ENCODE measurements around the gene DNAJC16.
"Not testable (repeated sequence)": the region's sequence is repeated elsewhere in the genome, so short reads cannot be mapped to it uniquely, and the experiment has no call there.

Gene DNAJC16

DNA sequence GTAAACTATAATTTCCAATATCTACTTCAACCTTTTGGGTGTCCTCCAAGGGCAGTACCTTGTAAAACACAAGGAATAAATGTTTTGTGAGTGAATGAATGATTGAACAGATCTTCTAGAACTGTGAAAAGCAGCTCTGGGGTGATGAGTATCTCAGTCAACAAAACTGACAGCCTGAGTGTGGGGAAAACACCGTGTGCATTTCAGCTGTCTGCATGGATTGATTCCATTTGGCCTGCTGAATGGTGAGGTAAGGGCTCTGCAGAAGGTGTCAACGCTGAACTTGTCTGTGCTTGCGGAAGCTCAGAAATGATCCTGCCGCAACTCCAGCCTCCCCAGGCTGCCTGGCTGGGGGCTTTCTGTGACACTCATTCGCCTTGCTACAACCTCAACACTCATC lies 65.6 kb downstream of the DNAJC16 start:
- no peak for DNase-seq

DNA sequence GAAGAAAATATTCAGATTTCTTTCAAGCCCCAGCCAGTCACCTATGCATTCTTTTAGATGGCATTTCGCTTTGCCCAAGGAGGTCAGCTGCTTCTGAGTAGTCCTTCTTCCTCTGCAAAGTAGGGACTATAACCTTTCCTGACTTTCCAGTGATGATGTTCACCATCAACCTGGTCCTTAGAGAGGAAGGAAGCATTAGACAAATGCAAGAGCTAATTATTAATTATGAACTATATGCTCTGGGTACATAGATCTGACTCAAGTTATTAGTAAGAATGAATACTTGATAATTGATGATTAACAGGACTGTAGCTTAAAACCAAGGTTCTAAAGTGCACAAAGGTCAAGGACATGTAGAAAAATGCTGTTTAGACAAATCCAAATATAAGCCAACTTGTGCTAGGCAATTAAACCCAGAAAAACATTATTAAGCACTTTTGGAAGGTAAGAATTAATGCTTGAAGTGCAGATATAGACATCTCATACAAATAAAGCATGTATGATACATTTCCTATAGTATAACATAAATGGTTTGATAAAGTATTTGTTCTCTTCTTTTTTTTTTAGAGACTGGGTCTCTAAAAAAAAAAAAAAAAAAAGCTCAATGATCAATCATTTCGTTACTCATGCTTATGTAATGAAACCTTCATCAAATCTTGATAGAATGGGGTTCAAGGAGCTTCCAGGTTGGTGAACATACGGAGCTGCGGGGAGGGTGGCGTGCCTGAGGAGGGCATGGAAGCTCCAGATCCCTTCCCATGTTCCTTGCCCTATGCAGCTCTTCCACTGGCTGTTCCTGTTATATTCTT lies 69.4 kb downstream of the DNAJC16 start:
- DNase-seq: no peak

DNA sequence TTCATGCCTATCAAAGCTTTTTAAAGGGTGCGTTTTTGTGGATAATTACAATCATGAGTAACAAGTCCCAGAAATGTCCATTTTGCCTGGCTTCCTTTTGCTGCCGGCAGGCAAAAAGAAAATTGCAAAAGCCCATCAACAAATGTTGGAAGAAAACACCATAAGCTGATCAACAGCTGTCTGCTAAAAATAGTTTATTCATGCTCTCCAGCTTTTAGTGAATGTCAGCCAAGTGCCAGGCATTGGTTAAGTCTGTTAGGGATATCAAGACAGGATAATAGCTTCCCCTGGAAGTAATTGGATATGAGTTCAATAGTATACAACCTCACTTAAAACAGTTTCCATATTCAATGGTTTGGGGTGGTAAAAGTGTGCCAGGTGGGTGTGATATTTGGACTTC lies 71.8 kb downstream of the DNAJC16 start:
- no peak for DNase-seq

DNA sequence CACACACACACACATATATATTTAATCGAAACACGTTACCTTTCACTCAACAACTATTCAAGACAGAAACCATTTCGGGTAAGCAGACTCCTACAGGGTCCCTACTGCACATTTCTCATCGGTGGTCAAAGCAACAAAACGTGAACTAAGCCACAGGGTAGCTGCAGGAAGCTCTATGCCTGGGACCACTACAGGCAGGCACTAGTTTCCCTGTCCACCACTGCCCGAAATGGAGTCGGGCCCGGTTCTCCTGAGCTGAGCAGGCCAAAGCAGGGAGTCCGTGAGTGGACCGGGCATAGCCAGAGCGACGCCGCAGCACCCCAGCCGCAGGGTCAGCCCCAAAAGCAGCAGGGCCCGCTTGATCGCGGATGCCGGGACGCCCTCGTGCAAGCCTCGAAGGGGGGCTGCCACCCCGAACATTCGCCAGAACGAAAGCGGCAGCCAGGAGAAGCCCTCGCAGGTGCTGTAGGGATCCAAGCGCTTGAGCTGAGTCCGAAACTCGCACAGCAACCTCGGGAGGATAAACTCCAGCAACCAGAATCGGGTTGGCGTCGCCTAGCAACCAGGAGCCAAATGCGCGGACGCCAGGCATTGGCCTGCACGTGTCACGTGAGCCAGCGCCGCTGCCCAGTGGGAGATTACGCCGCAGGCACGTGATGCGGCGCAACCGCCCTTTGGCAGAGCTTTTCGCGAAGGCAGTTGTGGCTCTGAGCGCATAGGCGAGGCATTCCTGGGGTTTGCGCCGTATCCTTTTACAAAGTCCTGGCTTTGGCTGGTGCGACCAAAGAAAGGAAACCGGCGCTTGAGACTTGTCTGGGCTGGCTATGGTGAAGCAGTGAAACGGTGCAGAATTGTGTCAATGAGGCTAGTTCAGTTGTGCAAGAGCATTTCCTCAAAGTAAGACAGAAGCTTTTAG lies 76.7 kb downstream of the DNAJC16 start:
- peak; percentile 93 for DNase-seq

DNA sequence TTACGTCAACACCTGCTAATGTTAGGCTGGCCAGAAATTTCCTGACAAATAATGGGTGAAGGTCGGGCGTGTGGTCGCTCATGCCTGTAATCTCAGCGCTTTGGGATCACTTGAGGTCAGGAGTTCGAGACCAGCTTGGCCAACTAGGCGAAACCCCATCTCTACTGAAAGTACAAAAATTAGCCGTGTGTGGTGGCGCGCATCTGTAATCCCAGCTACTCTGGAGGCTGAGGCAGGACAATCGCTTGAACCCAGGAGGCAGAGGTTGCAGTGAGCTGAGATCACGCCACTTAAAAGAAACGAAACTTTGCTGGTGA lies 77.3 kb downstream of the DNAJC16 start:
- not testable (repeated sequence) for DNase-seq

DNA sequence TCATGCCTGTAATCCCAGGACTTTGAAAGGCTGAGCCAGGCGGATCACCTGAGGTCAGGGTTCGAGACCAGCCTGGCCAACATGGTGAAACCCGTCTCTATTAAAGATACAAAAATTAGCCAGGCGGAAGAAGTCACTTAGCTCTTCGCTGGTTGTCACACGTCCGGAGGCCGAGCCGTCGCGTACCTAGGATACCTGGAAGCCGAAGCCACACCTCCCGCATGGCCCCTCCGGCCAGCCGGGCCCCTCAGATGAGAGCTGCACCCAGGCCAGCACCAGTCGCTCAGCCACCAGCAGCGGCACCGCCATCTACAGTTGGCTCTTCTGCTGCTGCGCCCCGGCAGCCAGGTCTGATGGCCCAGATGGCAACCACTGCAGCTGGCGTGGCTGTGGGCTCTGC lies 77.8 kb downstream of the DNAJC16 start:
- not testable (repeated sequence) for DNase-seq

DNA sequence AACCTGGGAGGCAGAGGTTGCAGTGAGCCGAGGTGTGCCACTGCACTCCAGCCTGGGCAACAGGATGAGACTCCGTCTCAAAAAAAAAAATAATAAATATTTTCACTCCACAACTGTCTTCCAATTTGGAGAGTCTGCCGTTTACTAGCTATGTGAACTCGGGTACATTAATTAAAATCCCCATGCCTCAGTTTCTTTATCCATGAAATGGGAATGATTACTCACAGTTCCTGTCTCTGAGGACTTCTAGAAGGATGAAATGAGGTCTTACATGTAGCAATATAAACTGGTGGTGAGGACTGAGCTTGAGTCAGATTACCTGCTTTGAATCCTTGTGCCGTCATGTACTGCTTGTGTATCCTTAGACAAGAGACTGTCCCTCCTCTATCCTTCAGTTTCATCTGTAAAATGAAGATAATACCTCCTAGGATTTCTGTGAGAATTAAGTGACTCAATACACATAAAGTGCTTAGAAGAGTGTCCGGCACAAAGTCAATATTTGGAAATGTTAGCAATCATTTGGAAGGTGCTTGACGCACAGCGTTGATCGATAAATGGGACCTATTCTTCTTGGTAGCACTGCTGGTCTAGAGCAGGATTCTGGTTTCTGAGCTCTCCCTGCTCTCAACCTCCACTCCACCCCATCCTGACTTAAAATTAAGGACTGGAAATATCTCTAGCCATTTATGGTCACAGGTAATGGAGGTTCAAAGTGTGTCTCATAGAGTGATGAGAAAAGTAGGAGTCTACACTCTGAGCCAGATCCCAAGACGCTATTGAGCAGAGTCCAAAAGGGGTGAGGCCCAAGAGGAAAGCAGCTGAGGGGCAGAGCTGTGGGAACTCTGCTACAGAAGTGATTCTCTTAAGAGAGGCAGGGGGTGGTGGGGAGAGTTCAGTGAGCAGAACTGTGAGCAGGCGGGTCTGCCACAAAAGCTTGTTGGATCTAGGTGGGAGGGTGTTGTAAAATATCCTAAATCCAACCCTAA lies 79.0 kb downstream of the DNAJC16 start:
- no peak for DNase-seq

DNA sequence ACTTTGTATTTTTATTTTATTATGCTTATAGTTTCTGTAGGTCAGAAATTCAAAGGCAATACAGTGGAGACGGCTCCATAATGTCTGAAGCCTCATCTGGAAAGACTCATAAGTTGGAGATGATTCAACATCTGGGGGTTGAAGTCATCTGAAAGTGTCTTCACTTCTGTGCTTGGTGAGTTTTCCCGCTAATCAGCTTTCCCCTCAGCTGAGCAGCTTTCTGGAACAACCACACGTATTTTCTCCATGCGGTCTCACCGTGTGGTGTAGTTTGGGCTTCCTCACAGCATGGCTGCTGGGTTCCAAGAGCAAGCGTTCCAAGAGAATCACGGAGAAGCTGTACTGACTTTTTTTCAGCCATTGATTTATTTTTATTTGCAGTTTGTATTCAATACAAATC lies 83.0 kb downstream of the DNAJC16 start:
- DNase-seq: no peak

DNA sequence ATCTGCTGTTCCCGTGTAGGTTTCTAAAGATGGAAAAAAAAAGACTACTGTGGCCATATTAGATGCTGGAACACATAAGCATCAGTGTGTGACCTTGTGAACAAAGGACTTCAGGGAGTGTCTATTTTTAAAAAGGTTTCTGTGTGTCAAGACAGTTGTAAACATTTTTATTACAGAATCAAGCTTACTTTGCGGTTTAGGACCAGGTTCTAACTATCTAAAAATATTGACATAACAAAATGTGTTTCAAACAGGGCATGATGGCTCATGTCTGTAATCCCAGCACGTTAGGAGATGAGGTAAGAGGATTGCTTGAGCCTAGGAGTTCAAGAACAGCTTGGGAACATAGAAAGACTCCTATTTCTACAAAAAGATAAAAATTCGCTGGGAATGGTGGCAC lies 83.5 kb downstream of the DNAJC16 start:
- DNase-seq: no peak

DNA sequence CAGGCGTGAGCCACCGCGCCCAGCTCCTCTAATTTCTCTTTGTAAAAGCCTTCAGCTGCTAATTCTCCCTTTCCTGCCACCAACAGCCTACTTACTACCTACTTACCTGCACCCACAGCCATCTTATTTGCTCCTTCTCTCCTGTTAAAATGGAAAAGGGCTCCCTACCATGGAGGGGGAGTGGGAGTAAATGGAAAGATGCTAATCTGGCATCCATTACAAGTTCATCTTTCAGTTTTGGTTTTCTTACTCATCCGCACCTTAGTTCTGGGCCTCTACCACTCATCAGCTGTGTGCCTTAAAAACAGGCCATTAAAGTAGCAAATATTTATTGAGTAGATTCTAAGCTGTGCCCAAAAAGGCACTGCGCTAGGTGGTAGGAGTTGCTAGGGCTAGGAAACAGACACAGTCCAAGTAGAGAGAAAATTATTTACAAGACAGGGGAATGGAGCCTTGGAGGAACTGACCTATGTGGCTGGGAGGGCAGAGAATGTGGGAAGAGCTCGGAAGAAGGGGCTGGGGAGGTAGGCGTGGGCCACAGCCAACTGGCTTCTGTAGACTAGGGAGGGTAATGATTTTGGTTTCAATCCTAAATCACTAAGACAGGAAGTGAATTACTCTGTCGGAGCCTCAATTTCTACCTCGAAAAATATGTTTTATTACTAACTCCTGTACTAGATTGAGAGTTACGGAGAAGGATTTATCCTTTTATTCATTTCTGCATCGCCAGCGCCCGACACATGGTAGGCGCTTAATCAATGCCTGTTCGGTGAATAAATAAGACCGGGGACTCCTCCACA lies 89.9 kb downstream of the DNAJC16 start:
- no peak for DNase-seq

DNA sequence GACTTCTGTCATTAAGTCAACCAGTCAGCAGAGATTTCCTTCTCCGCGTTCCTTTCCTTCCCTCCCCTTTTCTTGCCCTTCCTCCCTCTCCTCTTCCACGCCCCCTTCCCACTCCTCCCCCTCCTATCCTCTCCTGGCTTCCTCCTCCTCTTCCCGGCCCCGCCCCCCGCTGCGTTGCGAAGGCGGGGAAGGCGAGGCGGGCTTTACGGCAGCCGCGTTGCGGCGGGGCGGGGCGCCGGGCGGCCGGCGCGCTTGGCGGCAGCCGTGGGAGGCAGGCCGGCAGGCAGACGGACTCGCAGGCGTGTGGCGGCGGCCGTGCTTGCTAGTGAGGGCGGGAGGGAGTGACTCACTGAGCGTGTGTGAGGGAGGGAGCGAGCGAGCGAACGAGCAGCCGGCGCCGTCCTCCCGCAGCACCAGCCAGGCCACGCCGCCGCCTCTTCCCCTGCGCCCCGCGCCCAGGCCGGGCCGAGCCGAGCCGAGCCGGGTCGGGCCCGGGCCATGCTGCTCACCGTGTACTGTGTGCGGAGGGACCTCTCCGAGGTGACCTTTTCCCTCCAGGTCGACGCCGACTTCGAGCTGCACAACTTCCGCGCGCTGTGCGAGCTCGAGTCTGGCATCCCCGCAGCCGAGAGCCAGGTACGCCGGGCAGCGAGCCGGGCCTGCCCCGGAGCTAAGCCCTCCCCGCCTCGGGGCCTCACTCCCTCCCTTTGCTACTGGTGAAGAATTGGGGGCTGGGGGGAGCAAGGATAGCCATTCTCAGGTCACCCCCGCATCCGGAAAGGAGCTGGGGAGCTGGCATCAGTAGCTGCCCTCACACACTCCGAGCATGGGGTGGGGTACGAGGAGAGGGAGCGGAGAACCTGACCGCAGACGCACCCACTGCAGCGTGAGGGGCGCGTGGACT lies 90.8 kb downstream of the DNAJC16 start, which contains the start of gene DDI2:
DDI2 (plus strand) TSS at position 286 of the 904 bp plus-strand sequence; CDS start at position 499, 213 bp downstream.
- DNase-seq: peak; percentile 90

DNA sequence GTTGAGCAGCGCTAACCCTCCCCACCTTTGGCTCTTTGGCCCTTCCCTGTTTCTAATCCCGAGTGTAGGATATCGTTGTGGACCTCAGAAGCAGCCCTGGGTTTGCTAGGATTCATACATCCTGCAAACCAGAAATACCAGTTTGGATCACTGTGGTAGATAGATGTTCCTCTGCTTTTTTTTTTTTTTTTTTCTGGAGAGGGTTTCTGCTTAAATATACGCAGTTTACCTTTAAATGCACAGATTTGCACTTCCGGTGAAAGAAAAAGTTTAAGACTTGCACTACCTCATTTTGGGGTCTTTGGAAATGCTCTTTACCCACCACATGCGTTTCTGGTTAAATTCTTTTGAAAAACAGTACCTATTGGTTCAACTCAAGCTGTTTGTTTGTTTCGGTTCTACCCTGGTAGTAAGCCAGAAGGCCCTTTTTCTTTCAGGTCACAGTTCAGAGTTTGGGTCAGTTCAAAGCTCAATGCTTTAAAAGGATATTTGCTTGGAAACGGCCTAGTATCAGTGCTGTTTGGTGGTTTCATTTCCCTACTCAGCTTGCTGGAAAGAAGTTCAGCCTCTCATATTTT lies 91.5 kb downstream of the DNAJC16 start:
- DNase-seq: no peak

DNA sequence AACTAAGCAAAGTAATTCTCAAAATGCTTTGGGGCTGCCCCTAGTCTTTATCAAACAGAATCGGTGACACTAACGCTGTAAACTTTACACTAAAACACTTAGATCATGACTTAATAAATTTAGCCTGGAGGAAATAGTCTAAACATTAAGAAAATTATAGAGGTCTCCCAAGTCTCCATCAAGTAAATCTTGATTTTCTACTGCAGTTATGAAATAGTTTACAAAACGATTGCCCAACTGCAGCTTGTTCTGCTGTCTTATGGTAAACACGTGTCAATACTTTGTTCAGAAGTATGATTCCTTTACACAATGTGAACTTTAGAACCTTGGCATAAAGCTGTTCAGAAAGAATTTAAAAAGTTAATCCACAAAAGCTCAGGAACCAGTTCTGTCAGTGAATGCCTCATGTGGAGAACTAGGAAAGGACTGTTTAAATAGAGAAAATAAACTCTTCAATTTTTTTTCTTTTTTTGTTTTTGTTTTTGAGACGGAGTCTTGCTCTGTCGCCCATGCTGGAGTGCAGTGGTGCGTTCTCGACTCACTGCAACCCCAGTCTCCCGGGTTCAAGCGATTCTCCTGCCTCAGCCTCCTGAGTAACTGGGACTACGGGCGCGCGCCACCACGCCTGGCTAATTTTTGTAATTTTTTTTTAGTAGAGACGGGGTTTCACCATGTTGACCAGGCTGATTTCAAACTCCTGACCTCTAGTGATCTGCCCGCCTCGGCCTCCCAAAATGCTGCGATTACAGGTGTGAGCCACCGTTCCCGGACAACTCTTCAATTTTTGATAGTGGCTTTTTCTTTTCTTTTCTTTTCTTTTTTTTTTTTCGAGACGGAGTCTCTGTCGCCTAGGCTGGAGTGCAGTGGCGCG lies 92.2 kb downstream of the DNAJC16 start:
- DNase-seq: no peak

DNA sequence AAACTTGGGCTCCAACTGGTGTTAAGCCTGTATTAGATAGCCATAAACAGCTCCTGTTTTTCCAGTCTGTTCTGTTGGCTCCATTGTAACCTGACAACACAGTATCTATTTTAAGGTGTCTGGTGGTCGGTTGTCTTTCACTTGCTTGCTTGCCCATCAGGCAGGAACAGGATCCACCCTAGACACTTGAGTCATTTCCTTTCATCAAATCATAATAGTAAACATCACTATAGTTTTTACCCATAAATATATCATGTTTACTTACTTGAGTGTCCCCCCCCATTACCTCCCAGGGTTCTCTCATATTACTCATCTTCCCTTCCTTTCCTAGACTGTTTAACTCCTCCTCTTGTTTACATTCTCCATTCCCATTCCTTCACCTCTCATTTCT lies 93.5 kb downstream of the DNAJC16 start:
- DNase-seq: no peak

DNA sequence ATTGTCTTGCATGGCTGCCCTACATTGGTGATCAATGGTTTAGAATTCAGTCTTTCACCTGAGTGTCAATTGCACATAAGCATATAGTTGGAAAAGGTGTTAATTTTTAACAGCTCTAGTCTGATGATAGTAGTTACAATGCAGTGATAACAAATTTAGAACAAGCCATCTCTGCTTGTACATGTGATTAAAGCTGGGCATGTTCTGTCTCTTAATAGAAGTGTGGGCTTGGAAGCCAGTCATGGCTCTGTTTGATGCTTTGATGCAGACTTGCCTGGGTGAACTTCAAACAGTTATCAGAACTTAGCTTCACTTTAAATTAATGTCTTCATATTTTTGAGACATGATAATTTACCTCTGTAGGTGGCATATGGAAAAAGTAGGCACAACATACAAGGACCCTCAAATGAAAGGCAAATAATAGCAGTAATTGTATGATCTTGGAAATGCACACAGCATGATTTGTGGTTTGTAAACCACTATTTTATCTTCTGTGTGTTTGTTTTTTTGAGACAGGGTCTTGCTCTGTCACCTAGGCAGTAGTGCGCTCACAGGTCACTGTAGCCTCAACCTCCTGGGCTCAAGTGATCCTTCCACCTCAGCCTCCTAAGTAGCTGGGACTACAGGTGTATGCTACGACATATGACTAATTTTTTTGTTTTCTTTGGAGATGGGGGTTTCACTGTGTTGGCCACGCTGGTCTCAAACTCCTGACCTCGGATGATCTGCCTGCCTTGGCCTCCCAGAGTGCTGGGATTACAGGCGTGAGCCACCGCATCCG lies 94.4 kb downstream of the DNAJC16 start:
- no peak for DNase-seq

DNA sequence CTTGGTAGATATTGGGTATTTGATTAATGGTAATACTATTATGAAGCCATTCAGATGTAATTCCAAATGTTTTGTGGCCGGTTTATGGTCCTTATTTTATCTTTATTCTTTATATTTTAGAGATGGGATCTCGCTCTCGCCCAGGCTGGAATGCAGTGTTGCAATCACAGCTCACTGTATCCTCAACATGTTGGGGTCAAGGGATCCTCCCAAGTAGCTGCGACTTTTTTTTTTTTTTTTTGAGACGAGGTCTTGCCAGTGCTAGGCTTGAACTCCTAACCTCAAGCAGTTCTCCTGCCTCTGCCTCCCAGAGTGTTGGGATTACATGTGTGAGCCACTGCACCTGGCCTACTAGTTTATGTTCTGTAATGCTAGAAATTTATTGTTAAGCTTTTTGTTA lies 95.3 kb downstream of the DNAJC16 start:
- DNase-seq: no peak

DNA sequence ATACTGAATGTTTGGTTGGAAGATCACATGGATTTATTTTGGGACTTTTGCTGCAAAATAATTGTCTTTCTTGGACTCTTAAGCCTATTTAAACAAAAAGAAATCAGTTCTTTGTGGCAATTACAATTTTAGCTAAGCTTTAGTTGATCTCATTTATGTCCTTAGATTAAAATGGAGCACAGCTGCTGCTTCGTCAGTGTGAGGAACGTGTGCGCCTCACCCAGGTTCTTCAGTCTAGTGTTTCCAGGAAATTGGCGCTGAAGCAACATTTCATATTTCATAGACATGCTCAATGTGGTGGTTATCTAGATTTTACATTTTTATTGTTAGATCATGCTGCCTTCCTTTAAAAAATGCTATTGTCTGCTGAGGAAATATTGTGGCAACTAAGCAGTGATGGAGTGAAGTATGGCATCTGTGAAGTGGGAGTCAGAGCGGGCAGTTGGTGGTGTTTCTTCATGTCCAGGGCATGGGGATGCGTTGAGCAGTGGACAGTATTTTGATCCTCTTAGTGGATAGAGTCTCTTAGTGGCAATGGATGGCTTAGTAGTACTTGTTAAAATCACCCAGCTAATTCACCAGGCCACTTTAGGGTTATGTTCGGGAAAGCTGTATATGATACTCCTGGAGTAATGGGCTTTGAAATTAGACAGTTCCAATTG lies 96.2 kb downstream of the DNAJC16 start:
- DNase-seq: no peak

DNA sequence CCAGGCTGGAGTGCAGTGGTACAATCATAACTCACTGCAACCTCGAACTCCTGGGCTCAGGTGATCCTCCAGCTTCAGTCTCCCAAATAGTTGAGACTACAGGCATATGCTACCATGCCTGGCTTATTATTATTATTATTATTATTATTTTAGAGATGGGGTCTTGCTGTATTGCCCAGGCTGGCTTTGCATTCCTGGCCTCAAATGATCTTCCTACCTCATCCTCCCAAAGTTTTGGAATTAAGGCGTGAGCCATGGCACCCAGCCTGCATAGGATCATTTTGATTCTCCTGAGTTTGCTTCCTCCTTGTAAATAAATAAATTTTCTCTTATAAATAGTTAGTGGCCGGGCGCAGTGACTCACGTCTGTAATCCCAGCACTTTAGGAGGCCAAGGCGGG lies 96.8 kb downstream of the DNAJC16 start:
- DNase-seq: no peak
